HG02759 (cell line): ENCODE results near the gene PDF.
A peak's percentile ranks its signal among the peaks of the same experiment; 100 is the strongest.
"Not testable (repeated sequence)": the region's sequence is repeated elsewhere in the genome, so short reads cannot be mapped to it uniquely, and the experiment has no call there.

ENCODE experiments used
- ATAC-seq: cut with Tn5 transposase; IDR thresholded peaks from one replicate; pipeline ENCODE4 v1.9.1; 2021; ENCODE audit warnings: mild to moderate bottlenecking, moderate library complexity; ENCODE audit not compliant: unreplicated experiment

PDF gene, protein sequence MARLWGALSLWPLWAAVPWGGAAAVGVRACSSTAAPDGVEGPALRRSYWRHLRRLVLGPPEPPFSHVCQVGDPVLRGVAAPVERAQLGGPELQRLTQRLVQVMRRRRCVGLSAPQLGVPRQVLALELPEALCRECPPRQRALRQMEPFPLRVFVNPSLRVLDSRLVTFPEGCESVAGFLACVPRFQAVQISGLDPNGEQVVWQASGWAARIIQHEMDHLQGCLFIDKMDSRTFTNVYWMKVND

DNA sequence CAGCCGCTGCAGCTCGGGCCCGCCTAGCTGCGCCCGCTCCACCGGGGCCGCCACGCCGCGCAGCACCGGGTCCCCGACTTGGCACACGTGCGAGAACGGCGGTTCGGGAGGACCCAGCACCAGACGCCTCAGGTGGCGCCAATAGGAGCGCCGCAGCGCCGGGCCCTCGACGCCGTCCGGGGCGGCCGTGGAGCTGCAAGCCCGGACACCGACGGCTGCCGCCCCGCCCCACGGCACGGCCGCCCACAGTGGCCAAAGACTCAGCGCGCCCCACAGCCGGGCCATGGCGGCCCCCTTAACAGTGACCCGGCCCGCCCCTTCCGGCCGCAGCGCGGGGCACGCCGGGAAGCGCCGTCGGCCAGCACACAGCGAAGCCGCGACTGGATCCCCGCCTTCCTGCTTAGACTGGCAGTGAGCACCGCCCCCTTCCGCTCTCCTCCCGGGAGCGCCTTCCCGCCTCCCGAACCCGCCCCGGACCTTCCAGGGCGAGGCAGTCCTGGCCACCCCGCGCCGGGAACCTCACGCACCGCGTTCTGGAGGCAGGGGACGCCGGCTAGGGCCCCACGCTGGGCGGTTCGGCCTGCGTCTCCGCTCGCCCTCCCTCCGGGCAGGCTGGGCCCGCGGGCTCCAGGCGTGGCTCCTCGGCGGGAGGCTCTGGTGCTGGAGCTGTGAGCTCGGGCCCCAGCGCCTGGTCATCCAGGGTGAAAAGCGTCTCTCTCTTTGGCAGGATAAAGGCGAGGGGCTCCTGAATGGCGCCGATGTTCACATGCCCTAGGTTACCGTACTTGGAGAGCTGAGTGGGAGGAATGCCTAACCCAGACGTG is at the start of gene PDF:
TSS of gene PDF (minus strand) at position 303 of the 824 bp plus-strand sequence. CDS start at position 285, 18 bp downstream.
- peak; percentile 97 for ATAC-seq

DNA sequence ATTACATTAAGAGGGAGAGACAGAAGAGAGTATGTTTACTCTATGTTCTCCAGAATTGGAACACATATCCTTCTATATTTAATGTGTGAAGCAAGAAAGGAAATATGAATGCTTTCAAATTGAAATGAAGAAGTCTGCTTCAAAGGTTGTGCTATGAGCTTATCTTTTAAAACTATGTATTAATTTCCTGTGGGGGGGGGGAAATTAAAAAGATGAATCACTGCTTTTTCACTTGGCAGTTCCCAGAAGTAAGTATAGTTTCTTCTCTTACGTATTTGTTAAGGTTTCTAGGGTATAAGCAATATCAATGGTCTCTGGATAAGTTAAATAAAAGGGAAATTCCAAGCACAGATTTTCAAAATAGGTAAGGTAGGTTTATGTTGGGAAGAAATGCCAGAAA is 48.4 kb upstream of the PDF start:
- ATAC-seq, result no peak

DNA sequence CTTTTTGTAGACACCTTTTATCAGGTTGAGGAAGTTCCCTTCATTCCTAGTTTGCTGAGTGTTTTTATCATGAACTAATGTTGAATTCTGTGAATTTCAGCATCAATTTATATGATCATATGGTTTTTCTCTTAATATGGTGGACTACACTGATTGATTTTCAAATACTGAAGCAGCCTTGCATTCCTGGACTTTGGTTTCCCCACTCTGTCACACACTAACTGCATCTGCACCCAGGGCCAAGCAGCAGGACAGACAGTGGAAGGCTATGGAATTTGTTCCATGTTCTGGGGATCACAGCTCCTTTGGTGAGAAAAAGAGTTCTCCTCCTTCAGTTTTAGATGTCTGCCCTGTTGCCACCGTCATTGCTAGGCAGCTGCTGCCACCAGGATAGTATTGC is 47.6 kb upstream of the PDF start:
- ATAC-seq, result no peak

DNA sequence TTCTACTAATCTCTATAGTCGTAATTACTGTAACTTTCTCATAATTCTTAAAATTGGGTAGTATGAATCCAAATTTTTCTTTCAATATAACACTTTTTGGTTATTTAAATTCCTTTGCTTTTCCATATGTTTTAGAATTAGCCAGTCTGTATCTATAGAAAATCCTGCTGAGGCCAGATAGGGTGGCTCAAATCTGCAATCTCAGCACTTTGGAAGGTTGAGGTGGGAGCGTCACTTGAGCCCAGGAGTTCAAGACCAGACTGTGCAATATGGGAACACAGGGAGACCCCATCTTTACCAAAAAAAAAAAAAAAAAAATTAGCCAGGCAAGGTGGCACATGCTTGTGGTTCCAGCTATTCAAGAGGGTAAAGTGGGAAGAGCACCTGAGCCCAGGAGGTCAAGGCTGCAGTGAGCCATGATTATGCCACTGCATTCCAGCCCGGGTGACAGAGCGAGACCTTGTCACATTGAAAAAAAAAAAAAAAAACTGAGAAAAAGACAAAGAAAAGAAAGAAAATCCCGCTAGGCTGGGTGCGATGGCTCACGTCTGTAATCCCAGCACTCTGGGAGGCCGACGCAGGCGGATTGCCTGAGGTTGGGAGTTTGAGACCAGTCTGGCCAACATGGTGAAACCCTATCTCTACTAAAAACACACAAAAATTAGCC is 46.1 kb upstream of the PDF start:
- ATAC-seq, result no peak

DNA sequence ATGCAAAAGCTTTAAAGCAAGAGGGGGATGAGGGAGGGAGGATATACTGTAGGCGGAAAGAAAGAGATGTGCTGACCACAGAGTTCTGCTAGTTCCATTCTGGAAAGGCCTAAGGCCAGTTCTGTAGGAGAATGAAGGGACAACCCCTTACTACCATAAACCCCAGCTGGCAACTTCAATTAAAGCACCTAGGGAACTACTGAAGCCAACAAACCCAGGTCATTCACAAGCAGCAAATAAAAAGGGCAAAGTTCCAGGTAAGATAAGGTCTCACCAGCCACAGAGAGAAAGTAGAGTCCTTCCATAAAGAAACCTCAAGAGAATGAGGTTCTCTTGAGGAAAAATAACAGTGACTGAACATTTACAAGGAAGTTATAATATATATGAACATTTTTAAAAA is 42.6 kb upstream of the PDF start:
- no peak for ATAC-seq

DNA sequence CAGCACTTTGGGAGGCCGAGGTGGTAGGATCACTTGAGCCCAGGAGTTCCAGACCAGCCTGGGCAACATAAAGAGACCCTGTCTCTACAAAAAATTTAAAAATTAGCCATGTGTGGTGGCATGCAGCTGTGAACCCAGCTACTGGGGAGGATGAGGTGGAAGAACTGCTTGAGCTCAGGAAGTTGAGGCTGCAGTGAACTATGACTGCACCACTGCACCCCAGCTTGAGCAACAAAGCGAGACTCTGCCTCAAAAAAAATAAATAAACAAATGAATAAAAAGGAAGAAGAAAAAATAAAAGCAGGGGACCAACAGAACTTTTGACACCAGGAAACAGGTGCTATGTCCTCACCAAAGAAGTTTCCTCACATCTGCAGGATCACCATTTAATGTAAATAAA is 41.2 kb upstream of the PDF start:
- no peak for ATAC-seq

DNA sequence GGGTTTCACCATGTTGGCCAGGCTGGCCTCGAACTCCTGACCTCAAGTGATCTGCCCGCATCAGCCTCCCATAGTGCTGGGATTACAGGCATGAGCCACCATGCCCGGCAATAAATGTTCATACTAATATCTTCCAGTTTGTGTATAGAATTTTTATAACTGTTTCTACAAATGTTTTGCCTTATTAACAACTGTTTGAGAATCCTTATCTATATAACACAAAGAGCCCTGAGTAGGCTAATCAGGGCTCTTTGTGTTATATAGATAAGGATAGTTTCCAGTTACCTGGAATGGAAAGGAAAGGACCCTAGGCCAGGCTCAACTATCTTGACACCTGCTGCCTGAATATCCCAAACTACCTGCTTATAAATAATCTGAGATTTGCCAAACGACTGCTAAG is 38.5 kb upstream of the PDF start:
- ATAC-seq, result no peak

DNA sequence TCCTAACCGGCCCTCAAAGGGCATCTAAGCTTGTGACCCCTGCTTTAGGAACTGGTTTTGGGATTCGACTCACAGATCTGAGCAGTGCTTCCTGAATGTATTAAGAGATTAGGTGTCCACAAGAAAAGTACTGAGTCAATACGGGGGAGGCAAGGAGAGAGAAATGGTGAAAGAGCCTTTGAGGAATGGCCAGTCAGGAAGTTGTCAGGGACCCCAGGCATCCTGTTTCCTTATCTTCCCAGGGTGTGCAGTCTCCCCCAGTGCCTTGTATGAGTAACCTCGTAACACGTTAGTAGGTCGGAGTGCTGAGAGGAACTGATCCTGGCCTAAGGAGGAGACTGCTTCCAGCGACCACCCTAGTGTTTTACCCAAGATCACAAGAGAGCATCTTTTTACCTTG is 37.6 kb upstream of the PDF start:
- ATAC-seq, result no peak

DNA sequence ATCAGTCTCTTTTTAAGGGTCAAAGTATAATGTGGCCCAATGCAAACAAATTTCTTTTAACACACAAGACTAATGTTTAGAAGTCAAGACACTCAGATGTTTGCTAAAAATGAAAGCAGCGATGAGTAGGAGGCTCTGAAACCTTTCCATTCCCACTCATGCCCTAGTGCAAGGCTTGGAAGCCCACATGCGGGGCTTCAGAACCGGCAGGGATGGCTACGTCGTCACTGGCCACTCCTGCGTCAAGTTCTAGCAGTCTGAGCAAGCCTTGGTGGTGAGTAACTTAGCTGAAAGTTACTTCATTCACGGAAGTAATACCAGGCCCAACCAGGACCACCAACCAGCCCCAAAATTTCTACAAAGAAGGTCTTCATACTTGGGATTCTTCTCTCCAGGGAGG is 36.0 kb upstream of the PDF start:
- ATAC-seq, result no peak

DNA sequence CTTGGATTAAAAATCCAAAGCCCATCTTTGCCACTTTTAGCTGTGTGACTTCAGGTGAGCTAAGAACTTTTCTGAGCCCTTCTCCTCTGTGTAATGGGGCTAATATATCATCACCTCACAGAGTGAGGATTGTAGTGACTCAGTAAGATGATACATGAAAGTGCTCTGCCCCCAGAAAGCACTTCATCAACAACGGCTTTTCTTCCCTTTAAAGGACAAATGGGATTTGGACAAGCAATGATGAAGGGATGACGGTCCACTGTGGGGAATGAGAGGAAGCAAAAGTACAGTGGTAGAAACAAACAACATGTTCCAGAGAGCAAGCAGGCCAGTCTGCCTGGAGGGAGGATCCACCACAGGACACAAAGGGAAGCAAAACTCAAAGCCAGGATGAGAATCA is 35.5 kb upstream of the PDF start:
- ATAC-seq, result no peak

DNA sequence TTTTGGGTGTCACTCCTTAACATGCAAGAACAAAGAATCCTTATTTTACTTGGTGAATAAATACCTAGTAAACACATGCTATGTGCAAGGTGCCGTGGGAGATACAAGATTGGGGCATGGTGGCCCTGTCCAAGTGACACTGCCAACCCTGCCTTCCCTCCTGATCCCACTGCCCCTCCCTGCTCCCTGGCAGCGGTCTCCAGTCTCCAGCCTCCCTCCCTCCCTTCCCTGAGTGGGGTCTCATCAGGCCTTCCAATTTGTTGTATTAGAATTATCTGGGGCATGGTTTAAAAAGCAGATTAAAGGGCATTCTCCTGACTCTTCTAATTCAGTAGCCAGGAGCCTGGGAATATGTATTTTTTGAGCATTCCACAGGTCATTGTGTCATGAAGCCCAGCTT is 33.7 kb upstream of the PDF start:
- no peak for ATAC-seq

DNA sequence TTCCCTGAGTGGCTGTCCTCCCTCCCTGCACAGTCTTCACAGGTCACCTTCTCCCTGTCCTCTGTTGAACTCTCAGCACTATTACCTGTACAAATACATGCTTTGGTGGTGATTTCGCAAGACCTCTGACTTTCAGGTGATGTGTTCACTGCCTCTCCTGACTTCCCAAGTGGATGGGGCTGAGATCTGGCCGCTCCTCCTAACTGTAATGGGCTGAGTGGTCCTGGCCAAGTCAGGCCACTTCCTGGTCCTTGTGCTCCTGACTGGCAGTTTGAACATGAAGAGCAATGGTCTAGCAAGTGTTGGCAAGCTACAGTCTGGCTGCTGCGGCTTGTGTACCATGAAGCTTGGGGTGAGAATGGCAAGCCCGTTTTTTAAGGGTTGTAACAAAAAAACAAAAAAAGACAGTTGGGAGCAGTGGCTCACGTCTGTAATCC is 32.9 kb upstream of the PDF start:
- no peak for ATAC-seq

DNA sequence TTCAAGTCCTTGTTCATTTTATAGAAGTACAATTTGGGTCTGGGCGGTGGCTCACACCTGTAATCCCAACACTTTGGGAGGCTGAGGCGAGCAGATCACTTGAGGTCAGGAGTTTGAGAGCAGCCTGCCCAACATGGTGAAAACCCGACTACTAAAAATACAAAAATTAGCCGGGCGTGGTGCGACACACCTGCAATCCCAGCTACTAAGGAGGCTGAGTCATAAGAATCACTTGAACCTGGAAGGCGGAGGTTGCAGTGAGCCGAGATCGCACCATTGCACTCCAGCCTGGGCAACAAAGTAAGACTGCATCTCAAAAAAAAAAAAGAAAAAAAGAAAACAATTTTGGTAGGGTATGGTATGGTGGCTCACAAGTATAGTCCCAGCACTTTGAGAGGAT is 29.7 kb upstream of the PDF start:
- ATAC-seq, result not testable (repeated sequence)

DNA sequence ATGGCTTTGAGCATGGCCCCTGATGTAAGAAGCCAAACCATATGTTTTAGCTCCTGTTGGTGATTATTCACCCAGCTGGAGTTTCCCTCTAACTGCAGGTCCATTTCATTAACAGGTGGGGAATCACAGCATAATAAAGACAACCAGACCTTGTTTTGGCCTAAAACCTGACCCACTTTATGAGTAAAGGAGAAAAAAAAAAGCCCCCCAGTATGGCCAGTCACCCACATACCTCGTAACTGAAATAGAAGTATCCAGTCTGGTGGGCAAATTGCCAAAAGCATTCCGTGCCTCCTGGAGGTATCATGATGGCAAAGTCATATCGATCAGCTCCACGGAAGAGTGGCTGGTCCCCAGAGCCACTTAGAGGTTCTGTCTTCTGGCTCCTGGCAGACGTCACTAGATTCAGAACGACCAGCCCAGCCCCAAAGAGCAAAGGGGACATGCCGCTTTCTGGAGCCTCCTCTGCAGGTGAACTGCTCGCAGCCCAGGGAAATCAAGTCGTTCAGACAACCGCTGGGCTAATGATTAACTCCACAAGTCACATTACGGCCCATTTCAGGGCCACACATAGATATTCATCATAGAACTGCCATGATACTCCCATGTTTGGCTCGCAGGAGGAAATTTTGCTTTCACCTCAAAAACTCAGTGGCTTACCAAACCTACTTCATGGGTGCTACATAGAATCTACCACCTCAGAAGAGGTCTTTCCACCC is 21.1 kb upstream of the PDF start, which contains the start of gene TMED6:
TSS of gene TMED6 (minus strand) at position 478 of the 719 bp plus-strand sequence. CDS start at position 445, 33 bp downstream.
- no peak for ATAC-seq

DNA sequence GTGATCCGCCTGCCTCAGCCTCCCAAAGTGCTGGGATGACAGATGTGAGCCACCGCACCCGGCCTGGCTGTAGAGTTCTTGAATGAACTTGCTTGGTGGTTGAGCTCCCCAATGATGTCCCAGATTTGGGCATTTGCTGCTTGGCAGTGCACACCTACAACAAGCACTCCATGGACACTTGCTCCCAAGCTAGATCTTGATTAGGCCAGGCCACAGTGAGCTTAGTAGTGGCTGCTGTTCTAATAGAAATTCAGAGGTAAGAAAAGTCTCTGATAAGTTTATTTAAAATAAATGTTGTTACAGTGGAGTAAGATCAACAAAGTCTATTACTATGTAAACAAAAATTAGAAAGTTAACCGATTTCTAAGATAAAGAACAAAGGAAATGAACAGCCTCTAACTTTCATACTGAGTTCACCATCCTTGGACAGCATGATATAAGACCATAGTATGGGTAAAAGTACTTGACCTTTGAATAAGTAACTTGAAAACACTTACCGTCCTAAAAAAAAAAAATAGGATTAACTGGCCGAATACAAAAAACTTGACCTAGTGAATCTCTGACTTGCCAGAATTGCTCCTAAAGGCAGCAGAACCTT is 20.2 kb upstream of the PDF start:
- no peak for ATAC-seq

DNA sequence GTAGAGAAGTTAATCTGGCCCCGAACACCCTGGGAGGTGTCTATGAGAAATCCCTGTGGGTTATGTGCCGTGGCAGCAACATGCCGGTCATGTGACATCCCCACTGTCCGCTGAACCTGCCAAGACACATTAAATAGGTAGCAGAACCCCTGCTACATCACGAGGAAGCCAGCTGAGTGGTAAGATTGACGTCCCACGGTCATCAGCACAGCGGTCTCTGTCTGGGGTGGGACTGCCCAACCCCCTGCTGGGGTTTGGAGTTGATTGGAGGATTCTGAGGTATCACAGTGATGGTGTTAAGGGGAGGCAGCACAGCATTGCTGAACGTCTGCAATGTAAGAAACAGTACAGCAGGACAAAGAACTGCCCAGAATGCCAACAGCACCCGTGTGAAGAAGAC is 19.1 kb upstream of the PDF start:
- no peak for ATAC-seq

DNA sequence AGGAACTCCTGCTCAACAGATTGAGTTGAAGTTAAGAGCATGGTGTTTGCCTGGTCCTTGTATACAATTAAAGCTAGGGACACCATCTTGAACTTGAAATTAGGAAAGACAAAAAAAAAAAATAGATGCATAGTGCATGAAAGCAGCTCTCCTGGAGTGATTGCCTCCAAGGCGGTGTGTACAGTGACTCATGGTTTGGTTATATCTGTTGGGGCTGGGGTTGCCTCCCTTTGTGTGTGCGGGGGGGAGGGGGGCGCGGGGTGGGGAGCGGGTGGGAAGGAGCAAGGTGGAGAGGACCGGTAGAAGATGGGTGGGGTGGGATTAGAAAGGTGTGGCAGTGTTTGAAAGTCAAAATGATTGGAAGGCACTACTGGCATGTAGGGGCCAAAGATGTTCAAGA is 17.8 kb upstream of the PDF start:
- no peak for ATAC-seq

DNA sequence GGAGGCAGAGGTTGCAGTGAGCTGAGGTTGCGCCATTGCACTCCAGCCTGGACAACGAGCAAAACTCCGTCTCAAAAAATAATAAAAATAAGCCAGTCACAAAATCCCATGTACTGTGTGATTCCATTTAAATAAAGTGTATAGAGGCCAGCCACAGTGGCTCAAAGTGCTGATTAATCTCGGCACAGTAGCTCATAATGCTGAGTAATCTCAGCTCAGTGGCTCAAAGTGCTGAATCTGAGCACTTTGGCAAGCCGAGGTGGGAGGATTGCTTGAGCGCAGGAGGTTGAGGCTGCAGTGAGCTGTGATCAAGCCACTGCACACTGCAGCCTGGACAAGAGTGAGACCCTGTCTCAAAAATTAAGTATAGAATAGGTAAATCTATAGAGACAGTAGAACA is 16.3 kb upstream of the PDF start:
- ATAC-seq, result no peak

DNA sequence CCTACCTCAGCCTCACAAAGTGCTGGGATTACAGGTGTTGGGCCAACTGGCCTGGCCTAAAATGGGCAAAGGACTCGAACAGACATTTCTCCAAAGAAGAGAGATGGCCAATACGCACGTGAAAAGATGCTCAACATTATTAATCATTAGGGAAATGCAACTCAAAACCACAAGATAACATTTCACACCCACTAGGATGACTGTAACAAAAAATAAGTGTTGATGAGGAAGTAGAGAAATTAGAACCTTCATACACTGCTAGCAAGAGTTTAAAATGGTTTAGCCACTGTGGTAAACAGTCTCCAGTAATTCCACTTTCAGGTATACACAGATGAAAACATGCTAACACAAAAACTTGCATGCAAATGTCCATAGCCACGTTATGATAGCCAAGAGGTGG is 15.5 kb upstream of the PDF start:
- no peak for ATAC-seq

DNA sequence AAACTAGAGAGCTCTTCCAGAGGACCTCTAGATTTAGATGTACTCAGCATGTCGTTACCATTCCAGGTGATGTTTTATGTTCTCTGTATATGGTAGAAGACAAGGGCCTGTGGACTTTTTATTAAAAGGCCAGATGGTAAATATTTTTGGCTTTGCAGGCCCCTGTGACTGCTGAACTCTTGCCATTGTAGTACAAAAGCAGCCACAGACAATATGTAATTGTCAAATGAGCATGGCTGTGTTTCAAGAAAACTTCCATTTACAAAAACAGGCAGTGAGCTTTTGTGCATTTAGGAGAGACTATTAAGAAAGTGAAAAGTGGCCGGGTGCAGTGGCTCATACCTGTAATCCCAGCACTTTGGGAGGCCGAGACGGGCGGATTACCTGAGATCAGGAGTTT is 13.8 kb upstream of the PDF start:
- ATAC-seq, result no peak

DNA sequence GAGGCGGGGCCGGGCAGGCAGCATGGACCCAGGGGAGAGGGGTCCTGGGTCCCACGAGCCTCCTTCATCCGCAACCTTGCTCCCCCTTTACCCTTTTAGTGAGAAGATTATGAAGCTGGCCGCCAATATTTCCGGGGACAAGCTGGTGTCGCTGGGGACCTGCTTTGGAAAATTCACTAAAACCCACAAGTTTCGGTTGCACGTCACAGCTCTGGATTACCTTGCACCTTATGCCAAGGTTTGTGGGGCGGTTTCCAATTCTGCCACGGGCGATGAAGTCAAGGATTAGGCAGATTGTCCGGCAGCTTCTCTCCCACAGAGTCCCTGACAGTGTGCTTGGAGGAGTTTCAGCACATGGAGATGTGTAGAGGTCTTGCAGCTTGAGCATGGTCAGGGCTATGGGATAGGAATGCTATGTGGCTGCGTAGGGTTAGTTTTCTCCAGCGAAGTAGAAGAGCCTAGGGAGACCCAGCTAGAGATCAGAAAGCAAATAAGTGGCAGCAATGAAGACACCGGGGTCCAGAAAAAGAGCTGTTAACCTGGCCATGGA is 9.8 kb upstream of the PDF start:
- ATAC-seq, result no peak
